Measurements from ENCODE around the gene RBP5.

Gene RBP5

DNA sequence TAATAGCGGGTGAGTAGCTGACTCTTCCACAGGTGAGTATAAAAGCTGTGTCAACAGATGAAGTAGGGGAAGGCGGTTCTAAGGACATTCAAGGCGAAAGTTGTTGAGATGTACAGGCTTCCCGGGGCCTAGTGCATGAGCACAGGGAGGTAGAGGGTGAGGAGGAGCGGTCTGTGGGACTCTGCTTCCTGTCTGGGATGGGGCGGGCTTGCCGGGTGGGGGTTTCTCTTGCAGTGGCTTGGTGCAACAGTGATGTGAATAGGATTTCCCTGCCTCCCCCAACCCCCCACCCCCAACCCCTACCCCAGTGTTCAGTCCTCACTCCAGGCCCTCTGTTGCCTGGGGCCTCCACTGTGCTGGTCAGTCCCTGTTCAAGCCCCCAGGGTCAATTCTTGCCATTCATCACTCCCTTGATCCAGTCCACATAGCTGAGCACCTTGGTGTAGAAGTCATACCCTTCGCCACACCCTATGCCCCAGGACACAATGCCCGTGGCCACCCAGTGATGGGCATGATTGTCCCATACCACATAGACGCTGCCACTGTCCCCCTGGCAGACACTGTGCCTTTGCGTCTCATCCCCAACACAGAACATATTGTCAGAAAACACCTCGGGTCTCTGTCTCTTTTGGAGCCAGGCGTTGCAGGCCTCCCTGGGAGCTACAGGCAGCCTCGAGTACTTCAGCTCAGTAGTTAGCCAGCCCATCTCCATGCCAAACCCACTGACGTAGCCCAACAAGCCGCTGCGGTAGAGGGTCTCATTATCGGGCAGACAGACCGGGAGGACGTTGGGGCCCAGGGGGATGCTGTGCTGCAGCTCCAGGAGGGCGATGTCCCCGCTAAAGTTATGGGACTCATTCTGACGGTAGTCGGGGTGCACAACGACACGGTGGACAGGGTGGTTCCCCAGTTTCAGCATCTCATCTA lies 32.4 kb downstream of the RBP5 start:
- TF ChIP-seq, protein P1, sequence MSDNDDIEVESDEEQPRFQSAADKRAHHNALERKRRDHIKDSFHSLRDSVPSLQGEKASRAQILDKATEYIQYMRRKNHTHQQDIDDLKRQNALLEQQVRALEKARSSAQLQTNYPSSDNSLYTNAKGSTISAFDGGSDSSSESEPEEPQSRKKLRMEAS (IDR thresholded peaks at IDR 0.05) = no peak
- TF ChIP-seq EGR1 (IDR thresholded peaks at IDR 0.05) = no peak
- TF ChIP-seq CEBPB (IDR thresholded peaks at IDR 0.05) = no peak
- TF ChIP-seq, protein P2, sequence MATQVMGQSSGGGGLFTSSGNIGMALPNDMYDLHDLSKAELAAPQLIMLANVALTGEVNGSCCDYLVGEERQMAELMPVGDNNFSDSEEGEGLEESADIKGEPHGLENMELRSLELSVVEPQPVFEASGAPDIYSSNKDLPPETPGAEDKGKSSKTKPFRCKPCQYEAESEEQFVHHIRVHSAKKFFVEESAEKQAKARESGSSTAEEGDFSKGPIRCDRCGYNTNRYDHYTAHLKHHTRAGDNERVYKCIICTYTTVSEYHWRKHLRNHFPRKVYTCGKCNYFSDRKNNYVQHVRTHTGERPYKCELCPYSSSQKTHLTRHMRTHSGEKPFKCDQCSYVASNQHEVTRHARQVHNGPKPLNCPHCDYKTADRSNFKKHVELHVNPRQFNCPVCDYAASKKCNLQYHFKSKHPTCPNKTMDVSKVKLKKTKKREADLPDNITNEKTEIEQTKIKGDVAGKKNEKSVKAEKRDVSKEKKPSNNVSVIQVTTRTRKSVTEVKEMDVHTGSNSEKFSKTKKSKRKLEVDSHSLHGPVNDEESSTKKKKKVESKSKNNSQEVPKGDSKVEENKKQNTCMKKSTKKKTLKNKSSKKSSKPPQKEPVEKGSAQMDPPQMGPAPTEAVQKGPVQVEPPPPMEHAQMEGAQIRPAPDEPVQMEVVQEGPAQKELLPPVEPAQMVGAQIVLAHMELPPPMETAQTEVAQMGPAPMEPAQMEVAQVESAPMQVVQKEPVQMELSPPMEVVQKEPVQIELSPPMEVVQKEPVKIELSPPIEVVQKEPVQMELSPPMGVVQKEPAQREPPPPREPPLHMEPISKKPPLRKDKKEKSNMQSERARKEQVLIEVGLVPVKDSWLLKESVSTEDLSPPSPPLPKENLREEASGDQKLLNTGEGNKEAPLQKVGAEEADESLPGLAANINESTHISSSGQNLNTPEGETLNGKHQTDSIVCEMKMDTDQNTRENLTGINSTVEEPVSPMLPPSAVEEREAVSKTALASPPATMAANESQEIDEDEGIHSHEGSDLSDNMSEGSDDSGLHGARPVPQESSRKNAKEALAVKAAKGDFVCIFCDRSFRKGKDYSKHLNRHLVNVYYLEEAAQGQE (IDR thresholded peaks at IDR 0.05; ENCODE audit: low read depth) = no peak
- no peak for TF ChIP-seq TAF1 (IDR thresholded peaks at IDR 0.05; ENCODE audit: low read depth)
- TF ChIP-seq YY1 (IDR thresholded peaks at IDR 0.05; ENCODE audit: low read depth) = no peak
- TF ChIP-seq TEAD4 (IDR thresholded peaks at IDR 0.05) = no peak

DNA sequence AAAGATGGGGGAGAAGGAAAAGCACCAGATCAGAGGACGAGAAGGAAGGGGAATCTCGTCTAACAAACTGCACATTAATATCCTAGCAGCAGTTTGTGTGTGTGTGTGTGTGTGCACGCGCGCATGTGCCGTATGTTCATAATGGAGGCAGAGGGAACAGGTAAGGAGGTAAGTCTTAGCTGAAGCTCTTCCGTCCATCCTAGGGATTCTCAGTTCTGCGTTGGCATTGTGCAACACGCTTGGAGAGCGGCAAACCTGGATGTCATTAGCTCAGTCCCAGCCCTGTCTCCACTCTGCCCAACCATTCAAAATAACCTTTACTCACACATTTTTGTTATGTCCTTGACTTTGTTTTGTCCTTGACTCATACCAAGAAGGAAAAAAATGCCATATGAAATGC lies 34.8 kb downstream of the RBP5 start:
- TF ChIP-seq, protein P2 (IDR thresholded peaks at IDR 0.05; ENCODE audit: low read depth) = no peak
- TF ChIP-seq CREB1 (IDR thresholded peaks at IDR 0.05; ENCODE audit: low read depth) (no peak), FOXM1 (IDR thresholded peaks at IDR 0.05; ENCODE audit: borderline replicate concordance, low read depth) (no peak), NFIC (IDR thresholded peaks at IDR 0.05) (no peak), YY1 (IDR thresholded peaks at IDR 0.05; ENCODE audit: low read depth) (no peak), ZBTB7A (IDR thresholded peaks at IDR 0.05; ENCODE audit: low read depth) (no peak), EGR1 (IDR thresholded peaks at IDR 0.05) (no peak), TCF12 (IDR thresholded peaks at IDR 0.05; ENCODE audit: low read depth) (no peak), CEBPB (IDR thresholded peaks at IDR 0.05) (no peak), RAD21 (IDR thresholded peaks at IDR 0.05; ENCODE audit: low read depth) (no peak)
- TF ChIP-seq, protein P3, sequence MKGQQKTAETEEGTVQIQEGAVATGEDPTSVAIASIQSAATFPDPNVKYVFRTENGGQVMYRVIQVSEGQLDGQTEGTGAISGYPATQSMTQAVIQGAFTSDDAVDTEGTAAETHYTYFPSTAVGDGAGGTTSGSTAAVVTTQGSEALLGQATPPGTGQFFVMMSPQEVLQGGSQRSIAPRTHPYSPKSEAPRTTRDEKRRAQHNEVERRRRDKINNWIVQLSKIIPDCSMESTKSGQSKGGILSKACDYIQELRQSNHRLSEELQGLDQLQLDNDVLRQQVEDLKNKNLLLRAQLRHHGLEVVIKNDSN (IDR thresholded peaks at IDR 0.05) = no peak
- TF ChIP-seq, protein P1 (IDR thresholded peaks at IDR 0.05) = no peak

DNA sequence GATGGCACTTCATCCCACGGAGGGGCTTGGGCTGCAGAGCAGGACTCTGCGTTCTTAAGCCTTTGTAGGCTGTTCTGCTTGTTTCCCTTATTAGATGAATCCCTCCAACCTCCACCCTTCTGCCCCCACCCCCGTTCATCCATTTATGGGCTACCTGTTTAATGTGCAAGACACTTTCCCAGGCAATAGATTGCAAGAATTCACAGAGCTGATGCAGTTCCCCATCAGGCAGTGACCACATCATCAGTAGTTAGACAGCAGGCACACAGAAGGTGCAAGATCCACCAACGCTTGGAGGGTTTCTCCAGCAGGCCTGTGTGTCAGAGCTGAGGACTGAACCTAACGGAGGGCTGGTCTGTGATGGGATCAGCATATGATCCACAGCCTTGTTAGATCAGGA lies 35.2 kb downstream of the RBP5 start:
- no peak for TF ChIP-seq NFIC (IDR thresholded peaks at IDR 0.05)
- no peak for TF ChIP-seq TEAD4 (IDR thresholded peaks at IDR 0.05)
- TF ChIP-seq, protein P2 (IDR thresholded peaks at IDR 0.05; ENCODE audit: low read depth) = no peak
- TF ChIP-seq EGR1 (IDR thresholded peaks at IDR 0.05) = no peak
- no peak for TF ChIP-seq FOXM1 (IDR thresholded peaks at IDR 0.05; ENCODE audit: borderline replicate concordance, low read depth)
- TF ChIP-seq, protein P3 (IDR thresholded peaks at IDR 0.05) = no peak
- no peak for TF ChIP-seq TAF1 (IDR thresholded peaks at IDR 0.05; ENCODE audit: low read depth)
- no peak for TF ChIP-seq RAD21 (IDR thresholded peaks at IDR 0.05; ENCODE audit: low read depth)
- no peak for TF ChIP-seq CEBPB (IDR thresholded peaks at IDR 0.05)
- TF ChIP-seq CREB1 (IDR thresholded peaks at IDR 0.05; ENCODE audit: low read depth) = no peak
- no peak for TF ChIP-seq ZBTB7A (IDR thresholded peaks at IDR 0.05; ENCODE audit: low read depth)
- no peak for TF ChIP-seq EP300 (IDR thresholded peaks at IDR 0.05; ENCODE audit: borderline replicate concordance)
- TF ChIP-seq, protein P1 (IDR thresholded peaks at IDR 0.05) = no peak
- no peak for TF ChIP-seq TCF12 (IDR thresholded peaks at IDR 0.05; ENCODE audit: low read depth)
- TF ChIP-seq YY1 (IDR thresholded peaks at IDR 0.05; ENCODE audit: low read depth) = no peak

DNA sequence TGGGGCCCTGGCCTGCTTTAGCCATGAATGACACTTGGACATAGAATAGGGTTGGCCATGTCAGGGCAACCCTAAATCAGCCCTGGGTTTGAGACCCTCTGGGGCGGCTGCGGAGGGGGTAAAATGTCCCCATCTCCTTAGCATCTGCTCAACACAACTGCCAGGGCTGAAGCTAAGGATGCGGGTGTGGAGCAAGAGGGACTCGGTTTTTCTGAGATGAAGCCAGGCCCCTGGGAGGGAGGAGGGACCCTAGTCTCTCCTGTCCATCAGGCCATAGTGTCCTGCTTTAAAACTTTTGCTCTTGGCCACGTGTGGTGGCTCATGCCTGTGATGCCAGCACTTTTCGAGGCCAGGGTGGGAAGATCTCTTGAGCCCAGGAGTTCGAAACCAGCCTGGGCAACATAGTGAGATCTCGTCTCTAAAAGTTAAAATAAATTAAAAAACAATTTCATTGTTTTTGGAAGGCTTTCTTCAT lies 35.7 kb downstream of the RBP5 start:
- TF ChIP-seq FOXM1 (IDR thresholded peaks at IDR 0.05; ENCODE audit: borderline replicate concordance, low read depth) = no peak
- no peak for TF ChIP-seq EGR1 (IDR thresholded peaks at IDR 0.05)
- TF ChIP-seq TAF1 (IDR thresholded peaks at IDR 0.05; ENCODE audit: low read depth) = no peak
- no peak for TF ChIP-seq ZBTB7A (IDR thresholded peaks at IDR 0.05; ENCODE audit: low read depth)
- TF ChIP-seq, protein P2 (IDR thresholded peaks at IDR 0.05; ENCODE audit: low read depth) = no peak
- TF ChIP-seq TCF12 (IDR thresholded peaks at IDR 0.05; ENCODE audit: low read depth) = no peak
- TF ChIP-seq, protein P1 (IDR thresholded peaks at IDR 0.05) = no peak
- no peak for TF ChIP-seq CREB1 (IDR thresholded peaks at IDR 0.05; ENCODE audit: low read depth)

Data from Ishikawa (cell line).